Measurements from ENCODE around the gene TBC1D3B.
"Not testable (repeated sequence)": the region's sequence is repeated elsewhere in the genome, so short reads cannot be mapped to it uniquely, and the experiment has no call there.

Gene TBC1D3B

DNA sequence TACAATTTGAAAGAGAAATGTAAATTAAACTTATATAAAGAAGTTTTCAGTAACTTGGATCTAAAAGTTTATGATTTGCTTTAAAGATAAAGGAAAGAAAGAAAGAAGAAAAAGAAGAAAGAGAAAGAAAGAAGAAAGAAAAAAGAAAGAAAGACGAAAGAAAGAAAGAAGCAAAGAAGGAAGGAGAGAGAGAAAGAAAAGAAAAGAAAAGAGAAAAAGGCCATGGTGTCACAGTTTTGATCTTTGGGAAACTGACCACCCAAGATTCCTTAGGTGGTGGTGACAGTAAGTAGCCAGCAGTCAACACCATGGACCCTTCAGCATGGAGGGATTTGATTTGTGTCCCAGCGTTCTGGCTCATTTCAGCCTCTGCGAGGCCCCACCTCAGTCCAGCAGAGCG, 24.7 kb upstream of the TBC1D3B start:
- not testable (repeated sequence) for DNase-seq

DNA sequence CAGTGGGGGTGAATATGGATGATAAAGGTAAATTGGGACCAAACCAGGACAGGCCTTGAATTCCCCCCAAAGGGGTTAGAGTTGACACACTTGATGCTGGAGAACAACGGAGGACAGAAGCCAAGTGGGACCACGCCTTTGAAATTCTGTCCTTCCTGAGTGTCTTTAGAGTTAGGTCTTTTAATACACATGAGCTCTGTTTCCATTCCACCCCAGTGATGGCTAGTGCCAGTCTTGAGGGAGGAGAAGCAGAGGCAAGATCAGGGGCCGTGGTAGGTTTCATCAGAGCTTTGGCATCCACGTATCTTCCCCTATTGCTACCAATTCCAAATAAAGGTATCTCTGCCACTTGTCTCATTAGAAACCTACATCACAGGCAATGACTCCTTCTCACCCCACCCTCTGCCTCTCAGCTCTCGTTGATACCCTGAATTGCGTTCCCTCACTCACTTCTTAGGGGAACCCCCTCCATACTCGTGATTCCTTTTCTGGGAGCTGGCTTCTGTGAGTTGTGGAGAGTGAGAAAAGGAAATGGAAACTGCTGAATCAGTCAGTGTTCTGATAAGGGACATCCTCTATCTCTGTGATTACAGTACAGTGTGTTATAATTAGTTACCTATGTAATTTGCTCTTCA, 22.5 kb upstream of the TBC1D3B start:
- DNase-seq = no peak

DNA sequence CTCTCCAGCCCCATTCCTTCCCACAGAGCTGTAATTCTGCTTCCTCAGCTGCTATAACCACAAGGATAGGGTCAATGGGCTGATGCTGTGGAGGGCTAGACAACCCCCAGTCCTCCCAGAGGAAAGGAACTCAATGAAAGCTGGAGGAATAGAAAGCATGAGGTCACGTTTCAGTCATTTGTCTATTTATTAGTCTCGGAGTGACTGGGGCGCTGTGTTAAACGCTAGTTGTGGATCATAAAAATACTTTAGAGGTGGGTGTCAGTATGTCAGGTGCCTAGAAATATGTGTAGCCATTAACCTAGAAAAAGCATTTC, 20.9 kb upstream of the TBC1D3B start:
- DNase-seq = no peak

DNA sequence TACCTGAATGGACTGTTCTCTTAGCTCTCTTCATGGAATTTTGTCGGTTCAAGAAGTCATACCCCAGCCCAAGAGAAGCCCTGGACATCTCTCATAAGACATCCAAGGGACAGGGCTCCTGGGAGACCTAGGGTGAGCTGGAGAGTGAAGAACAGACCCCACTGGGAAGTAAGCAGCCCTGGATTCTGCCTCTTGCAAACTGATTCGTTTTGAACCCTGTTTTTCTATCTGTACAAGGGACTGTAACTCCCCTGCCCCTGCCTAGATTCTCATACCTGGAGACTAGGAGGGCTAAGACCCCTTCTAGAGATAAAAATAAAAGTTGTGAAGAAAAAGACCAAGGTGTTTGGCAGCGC, 19.7 kb upstream of the TBC1D3B start:
- DNase-seq = no peak

DNA sequence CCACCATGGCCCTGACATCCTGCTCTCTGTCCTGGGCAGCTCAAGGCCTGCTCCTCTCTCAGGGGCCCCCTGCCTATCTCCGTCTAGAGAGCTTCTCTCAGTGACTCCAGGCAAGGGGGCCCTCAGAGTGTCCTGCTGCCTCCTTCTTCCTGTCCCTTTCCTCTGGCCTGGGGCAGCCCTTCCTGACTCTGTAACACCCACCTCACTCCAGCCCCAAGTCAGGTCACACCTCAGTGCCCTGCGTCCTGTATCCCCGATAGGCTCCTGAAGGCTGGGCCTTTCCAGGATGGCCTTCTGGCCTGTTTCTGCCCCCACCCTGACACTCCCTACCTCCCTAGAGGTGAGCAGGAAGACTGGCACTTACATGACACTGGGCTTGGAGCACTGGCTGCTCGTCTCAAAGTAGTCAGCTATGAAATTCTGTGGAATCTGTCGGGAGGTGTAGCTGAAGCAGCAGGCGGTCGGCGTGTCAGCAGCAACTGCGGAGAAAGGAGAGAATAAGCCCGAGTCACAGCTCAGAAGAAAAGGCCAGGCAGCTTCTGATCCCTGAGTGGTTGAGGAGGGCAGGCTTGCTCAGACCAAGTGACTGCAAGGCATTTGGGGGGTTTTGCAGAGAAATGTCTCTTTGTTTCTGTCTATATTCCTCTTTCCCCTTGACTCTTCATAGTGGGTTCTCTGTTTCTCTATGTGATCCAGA, 19.1 kb upstream of the TBC1D3B start:
- no peak for DNase-seq

DNA sequence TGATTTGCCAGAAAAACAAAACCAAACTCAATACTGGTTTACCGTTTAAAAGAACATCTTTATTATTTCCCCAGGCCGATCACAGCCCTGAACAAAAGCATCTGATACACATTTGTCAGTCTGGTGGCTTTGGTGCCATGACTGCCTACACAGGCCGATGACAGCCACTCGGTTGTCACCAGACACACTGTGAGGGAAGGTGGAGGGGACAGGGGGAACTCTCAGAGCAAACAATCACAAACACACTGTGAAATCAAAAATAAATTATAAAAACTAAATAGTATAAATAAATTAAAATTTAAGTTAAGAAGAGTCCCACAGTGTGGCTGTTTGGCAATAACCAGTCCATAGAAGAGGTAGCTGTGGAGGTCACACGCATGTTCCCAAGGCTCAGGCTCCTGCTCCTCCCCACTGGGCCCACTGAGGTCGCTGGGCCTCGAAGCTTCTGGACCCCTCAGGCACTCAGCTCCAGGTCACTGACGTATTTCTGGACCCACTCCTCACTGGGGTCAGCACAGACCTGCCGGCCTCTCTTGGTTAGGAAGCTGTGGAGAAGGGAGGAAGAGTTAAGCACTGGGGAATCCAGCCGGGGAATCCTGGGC, 18.5 kb upstream of the TBC1D3B start:
- not testable (repeated sequence) for DNase-seq

DNA sequence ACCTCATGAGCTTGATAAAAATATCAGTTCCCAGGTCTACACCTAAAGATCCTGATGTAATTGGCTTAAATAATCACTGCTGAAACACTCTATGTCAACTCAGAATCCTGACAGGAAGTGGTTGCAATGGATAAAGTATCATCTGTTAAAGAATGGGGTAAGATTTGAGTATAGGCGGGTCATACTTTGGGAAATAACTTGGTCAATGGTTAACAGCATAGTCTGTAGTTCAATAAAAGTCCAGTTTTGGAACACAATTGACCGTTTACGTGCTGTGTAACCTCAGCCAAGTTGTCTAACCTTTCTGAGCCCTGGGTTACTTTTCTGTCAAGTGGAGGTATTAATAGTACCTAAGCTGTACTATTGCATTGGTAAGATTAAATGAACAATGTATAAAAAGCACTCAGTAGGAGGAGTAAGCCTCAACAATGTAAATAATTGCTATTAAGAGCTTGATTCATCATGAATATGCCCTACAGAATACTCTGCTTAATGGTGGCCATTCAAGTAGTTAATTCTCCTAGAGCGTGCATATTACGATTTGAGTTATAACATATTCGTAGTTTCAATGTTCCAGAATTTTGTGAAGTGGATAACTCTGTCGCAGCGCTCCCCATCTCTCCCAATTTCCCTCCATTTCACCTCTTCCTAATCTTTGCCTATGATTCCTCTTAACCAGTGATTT, 17.9 kb upstream of the TBC1D3B start:
- not testable (repeated sequence) for DNase-seq

DNA sequence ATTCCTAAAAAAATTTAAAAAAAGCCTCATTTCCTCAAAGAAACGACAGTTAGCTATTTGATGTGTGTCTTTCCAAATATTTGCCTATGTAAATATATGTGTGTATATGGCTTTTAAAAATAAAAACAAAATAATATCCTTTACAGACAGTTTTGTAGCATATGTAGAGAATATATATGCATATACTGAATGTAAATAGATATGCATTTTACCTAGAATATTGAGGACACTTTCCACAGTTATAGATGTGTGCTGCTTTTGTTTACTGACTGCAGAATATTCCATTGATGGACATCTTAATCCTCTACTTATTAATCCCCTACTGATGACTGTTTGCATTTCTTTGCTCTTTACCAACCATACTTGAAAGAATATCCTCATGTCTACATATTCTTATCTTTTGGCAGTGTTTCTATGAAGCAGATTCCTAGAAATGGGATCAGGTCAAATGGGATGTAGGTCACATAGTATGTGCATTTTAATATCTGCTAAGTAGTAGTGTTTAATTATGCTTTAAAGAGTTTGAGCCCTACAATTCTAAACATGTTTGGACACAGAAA, 16.9 kb upstream of the TBC1D3B start:
- no peak for DNase-seq

DNA sequence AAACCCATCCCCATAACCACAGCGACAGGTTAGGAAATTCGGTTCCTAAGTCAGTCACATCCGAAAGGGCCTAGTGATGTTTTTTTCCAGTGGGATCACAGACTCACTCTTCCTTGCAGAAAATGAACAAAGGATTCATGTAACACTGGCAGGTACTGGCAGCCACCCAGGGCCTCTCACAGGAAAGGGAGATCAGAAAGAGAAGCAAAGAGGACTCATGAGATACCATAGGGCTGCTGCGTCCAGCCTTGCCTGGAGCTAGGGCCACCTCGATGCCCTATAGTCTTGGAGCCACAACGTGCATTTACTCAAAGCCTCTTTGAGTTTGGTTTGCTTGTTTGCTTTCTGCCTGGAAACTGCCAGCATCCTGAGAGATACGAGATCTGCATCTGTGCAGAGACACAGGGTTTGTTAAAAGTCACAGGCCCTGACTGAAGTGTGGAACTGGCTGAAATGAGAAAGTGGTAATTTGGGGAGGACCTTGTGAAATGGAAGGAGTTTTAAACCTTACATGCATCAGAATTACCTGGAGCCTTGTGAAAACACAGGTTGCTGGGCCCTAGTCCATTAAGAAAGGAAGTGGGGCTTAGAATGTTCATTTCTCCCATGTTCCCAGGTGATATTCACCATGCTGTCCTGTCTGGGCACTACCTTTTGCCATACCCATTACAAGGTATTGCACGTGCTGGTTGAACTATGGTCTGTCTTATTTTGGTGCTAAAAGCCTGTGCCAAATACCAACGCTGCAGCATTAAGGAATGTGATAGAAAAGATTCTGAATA, 14.3 kb upstream of the TBC1D3B start:
- not testable (repeated sequence) for DNase-seq

DNA sequence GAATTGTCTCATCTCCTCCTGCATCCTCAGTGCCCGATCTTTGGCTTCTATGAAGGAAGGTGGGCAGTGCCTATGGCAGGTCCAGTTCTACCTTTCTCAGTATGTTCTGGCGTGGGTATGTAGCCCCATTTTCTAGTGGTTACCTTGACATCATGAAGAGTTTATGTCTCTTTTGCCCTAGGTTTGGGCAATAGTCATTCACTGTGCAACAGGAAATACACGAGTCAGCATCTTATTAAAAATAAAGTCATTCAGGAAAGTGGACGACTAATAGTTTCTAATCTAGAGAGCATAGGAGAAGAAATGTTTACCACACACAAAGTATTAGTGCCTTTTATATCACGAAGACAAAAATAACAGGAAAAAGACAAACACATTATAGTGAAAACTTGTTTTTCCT, 13.6 kb upstream of the TBC1D3B start:
- not testable (repeated sequence) for DNase-seq

DNA sequence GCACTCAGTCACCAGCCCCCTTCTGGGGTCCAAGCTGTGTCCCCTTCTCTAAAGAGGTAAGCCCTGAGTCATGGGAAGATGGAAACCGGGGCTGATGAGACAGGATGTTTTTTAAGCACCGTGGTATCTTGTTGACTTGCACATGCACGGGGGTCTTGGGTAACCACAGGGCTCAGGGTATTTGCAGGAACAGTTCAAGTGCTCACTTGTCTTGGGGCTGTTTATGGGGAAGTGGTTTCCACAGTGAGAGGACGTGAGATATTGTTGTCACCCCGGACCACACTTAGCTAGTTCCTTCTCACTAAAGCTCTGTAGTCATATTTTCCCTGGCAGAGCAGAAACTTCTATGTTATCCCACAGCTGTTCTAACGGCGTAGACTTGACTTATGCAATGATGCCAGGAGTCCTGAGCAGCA, 12.5 kb upstream of the TBC1D3B start:
- no peak for DNase-seq

DNA sequence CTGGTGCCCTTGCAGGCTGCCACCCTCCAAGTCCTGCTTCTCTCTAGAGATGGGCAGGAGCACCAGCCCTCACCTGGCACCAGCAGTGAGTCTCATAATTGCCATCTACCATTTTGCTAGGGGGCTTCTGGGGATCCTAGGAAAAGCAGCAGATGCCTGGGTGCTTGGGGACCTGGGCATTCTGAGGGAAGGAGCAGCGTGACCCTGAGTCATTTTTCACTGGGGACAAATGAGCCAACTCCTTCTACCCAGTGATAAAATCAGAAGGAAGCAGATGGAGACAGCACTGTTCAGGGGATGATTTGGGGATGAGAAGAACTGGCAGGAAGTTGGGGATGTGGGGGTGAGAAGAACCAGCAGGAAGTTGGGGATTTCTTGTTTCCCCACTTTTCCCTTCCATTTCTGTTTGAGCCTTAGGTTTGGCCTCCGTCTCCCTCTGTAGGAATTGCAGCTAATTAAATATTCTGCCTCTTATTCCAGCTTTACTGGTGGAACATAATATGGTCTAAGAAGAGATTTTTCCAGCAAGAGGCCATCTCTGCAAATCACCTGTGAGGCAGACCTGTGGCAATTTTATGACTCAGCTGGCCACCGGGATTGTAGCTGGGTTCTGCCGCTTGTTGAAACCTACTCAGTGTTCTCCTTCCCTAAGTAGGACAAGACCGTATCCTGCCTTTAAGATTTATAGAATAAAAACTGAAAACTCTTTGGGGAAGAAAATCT, 11.7 kb upstream of the TBC1D3B start:
- DNase-seq = not testable (repeated sequence)

DNA sequence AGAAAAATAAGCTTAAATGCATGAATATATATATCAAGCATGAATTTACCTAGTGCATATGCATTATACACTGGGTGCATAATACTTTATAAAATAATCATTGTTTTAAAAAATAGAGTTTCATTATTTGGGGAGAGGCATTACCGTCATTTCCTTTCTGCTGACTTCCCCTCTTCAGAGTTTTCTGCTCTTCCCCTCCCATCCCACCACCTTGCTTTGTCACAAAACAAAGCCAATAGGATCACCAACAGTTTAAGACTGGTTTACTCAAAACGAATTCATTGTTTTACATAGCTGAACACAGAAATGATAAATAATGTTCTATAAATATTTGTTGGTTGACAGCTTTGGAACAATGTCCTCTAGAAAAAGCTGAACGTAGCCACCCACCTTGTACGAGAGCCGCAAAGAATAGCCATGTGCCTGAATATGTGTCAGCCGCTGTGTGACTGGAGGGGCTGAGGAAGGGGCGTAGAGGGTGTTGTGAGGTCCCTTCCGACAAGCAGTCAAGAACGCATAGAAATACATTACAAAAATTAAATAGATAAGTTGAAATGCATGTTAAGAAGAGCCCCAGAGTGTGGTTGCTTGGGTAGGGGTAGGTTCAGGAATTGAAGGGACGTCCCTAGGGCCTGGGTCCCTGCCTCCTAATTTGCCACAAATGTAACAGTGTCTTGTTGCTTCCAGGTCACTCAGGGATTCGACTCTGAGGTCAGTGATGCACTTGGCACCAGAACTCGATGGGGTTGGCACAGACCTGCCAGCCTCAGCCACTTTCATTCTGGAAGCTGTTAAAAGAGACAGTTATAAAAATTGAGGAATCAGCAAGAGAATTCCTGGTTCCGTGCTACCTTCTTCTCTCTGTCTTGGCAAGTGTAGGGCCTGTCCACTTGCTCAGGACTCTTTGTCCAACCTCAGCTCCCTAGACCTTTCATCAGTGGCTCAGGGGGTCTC, 10.7 kb upstream of the TBC1D3B start:
- DNase-seq = not testable (repeated sequence)

DNA sequence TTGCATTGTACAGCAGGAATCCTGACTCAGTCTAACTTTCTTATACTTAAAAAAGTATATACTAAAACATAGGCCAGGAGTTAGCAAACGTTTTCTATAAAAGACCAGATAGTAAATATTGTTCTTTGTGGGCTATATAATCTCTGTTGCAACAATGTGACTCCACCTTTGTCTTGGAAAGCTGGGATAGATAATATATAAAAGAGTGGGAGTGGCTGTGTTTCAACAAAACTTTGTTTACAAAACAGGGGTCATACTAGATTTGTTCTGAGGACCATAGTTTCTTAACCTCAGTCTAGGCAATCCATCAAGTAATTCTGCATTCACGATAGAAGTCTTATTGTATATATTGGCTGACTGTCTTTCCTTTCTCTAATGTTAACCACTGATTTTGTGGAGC, 9.0 kb upstream of the TBC1D3B start:
- no peak for DNase-seq

DNA sequence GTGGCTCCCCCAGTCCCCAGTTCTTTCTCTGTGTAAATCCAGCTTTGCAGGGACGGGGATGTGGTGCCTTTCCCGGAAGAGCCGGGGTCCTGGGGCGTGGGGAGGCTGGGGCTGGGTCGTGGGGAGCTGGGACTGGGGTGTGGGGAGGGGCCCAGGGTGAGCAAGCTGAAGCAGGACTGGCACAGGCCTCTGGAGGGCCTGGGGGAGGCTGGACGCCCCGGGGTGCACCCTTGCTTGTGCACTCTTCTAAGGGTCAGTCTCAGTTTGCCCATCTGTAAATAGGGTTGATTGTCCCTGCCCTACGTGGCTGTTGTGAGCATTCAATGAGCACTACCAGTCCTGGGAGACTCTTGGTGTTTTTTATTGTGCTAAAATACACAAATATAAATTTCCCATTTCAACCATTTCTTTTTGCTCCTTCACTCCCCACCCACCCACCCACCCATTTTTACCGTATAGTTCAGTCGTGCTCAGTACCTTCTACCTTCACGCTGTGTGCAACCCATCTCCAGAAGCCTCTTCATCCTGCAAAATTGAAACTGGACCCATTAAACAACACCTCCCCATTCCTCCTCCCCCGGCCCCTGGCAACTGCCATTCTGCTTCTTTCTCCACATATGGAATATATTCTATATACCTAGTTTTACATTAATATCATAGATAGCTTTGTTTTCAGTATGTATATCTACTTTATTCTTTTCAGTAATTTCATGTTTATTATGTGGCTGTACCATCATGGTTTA, 7.8 kb upstream of the TBC1D3B start:
- no peak for DNase-seq

DNA sequence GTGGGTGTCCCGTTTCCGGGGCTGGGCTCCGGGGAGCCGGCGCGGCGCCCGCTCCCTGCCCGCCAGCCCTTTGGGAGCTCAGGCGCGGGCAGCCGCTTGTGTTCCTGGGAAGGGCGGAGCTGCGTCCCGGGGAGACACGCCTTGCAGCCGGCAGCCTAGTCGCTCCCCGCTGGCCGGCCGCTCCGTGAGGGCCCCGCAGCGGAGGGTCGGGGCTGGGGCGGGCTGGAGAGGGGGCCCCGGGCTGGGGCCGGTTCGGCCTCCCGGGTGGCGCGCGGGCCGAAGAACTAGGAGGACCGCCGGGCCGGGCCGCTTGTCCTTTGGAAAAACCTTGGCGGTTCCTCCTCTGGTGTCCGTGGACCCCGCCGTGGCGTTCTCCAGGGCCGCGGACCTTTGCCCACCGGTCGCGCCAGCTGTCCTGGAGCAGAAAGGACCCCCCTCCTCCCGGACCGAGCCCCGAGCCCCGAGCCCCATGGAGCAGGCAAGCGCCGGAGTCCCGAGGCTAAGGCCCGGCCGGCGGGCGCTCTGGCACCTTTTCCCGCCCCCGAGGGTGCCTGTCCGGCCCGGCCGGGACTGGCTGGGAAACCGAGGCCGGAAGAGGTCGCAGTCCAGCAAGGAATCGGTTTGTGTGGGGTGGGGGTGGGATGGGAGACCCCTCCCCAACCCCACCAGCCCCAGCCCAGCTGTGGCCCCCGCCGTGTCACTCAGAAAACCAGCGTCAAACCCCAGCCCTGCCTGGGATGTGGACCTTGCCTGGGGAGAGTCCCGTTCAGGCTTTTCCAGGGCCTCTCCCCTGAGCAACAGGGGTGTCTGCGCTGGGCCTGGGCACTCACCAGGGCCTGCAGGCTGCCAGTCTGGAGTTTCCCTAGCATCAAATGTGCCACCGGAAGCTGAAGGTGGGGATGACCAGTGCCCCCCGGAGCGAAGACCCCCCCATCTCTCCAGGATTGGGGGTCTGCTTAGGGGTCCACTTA, 6.8 kb upstream of the TBC1D3B start:
- DNase-seq = peak; percentile 71

DNA sequence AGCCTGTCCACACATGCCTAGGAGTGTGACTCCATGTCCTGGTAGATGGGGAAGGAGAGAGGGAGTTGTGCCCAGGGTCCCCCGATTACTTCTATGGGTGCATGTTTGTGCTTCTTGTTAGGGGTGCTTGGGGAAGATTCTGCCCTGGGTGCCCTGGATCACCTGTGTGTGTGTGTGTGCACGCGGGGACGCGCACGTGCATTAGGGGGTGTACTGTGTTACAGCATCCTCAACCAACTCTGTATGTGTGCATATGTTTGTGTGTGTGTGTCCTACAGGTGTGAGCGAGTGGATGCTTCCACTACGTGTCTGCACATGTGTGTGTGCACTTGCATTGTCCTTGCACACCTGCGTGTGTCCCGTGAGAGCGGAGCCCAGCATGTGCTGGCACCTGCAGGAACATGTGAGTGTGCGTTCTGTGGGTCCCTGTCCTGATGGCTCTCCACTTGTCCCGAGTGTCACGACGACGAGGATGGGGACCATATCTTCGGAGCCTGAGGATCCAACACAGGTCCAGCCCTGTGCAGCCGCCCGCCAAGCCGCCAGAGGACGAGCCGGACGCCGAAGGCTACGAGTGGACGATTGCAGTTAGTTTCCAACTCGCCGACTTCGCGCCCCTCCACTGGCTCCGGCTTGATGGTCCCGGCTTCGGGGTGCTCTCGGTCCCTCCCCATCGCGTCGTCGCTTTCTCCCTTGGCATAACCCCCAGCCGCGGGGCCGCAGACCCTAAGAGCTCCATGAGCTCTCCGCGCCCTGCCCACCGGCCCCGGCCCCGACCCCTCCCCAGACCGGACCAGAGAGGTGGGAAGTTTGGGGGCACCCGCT, 6.0 kb upstream of the TBC1D3B start:
- DNase-seq = no peak
